ENCODE results near the gene GPX8. TPM values are rescaled to one million over a fixed set of nuclear protein-coding genes. Genes with fewer than 3 reads are reported as not detected.

The GPX8 gene
- total and polyA plus RNA-seq, 2 of the 4 experiments (the other 2 are of a cell fraction): 131 to 166 TPM

DNA sequence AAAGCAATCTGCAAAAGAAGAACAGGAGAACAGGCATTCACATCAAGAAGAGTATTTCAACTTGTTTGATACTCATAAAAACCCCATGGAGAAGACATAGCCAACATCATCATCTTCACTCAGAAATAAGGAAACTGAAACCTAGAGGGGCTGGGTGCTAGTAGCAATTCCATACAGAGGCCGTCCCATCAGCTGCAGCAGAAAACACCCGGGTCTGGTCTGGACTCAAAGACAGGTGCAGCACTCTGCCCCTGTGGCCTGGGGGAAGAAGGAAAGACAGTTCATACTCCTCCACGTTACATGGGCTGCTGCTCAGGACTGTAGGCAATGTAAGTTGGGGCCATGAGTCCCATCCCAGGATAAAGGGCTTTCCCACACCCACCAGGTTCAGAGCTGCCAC is 45.9 kb upstream of the GPX8 start:
- POLR2A ChIA-PET (ENCODE audit: unreplicated experiment): no interaction called here
- Histone ChIP-seq H3K4me1 (ENCODE audit: control insufficient read depth, insufficient read depth, low read length) (no peaks in the 10 kb centered on the region), H3K18ac (ENCODE audit: low read depth, low read length) (no peak overlapping the region), H3K23ac (ENCODE audit: low read depth, low read length) (no peak overlapping the region), H4K5ac (ENCODE audit: low read depth, low read length) (no peak overlapping the region), H3K79me1 (ENCODE audit: low read depth in 1 of 2, low read length in 2 of 2) (no peaks in the 10 kb centered on the region), H4K8ac (ENCODE audit: low read depth in 2 of 2, low read length in 2 of 2) (no peak overlapping the region), H2AK9ac (replicated peaks; ENCODE audit: low read depth, low read length, poor library complexity) (no peak overlapping the region), H3K36me3 (ENCODE audit: control insufficient read depth, insufficient read depth, low read length) (no peaks in the 10 kb centered on the region), H3K9me1 (ENCODE audit: insufficient read depth, low read length) (no peaks in the 10 kb centered on the region), H4K20me1 (ENCODE audit: insufficient read depth, low read length) (no peaks in the 10 kb centered on the region), H4K91ac (ENCODE audit: insufficient read depth, low read depth, low read length) (no peak overlapping the region), H3K14ac (replicated peaks; ENCODE audit: low read depth, low read length) (no peak overlapping the region), H3K27me3 (ENCODE audit: control insufficient read depth, insufficient read depth, low read length) (peaks cover 35% of the 10 kb centered on the region), H2AFZ (replicated peaks; ENCODE audit: low read length, poor library complexity) (no peak overlapping the region), H2BK15ac (ENCODE audit: low read depth, low read length) (no peak overlapping the region), H3K4me2 (ENCODE audit: low read depth, low read length) (no peak overlapping the region), H2BK5ac (ENCODE audit: low read depth, low read length, poor library complexity, severe bottlenecking) (no peak overlapping the region), H2AK5ac (ENCODE audit: low read depth, low read length) (no peak overlapping the region), H3K27ac (ENCODE audit: insufficient read depth, low read length) (no peak overlapping the region), H2BK120ac (ENCODE audit: low read depth, low read length) (no peak overlapping the region), H3K56ac (ENCODE audit: extremely low read depth, insufficient read depth, low read length) (no peak overlapping the region), H3K4me3 (ENCODE audit: insufficient read depth, low read depth, low read length) (no peak overlapping the region), H3K9ac (ENCODE audit: low read depth, low read length) (no peak overlapping the region), H2BK20ac (ENCODE audit: low read depth, low read length) (no peak overlapping the region), H3K9me3 (ENCODE audit: control insufficient read depth, insufficient read depth, low read length) (no peaks in the 10 kb centered on the region), H3K4ac (ENCODE audit: low read depth, low read length) (no peak overlapping the region)
- intact Hi-C loops (cut with micrococcal nuclease): no loop called here
- TF ChIP-seq RFX5 (IDR thresholded peaks at IDR 0.05; ENCODE audit: low read depth, low read length): no peak
- no peak for ATAC-seq (ENCODE audit: low read depth)
- no TSS peak for BruUV-seq (replicated peaks)
- dilution Hi-C loops (cut with HindIII; ENCODE audit: low sequenced_read_pairs, unreplicated experiment): no loop called here
- CTCF ChIA-PET: interaction anchor here (0.6 kb wide), 1 partner anchor 475 kb away, joined by 3 read pairs; no protein-coding TSS in a partner anchor
- in situ Hi-C loops (cut with MboI; ENCODE audit: low sequenced_read_pairs): no loop called here
- DNase-seq: no peak
- no CpG with 5 or more reads among the region's 3 CpGs for WGBS, 2 experiments (ENCODE audit: extremely low coverage in 2 of 2, insufficient read length in 1 of 2)

Measured in IMR-90 (cell line).